GM04504 (cell line): ENCODE measurements around the gene CASK.
A peak's percentile ranks its signal among the peaks of the same experiment; 100 is the strongest.
"Not testable (repeated sequence)": the region's sequence is repeated elsewhere in the genome, so short reads cannot be mapped to it uniquely, and the experiment has no call there.

Source experiments
- DNase-seq: peaks from one replicate; pipeline ENCODE4 v3.0.0-alpha.2; 2012; ENCODE audit warnings: low read depth

The CASK gene

GRCh38 chrX:41730081-41730480 lies 193.3 kb downstream of the CASK start:
- no peak for DNase-seq

GRCh38 chrX:41728125-41728524 lies 195.2 kb downstream of the CASK start:
- DNase-seq = no peak

- no peak for DNase-seq
These were observed 199.5 kb downstream of the CASK start, which contains the start of gene GPR82 for GRCh38 chrX:41723826-41724225. GPR82 (plus strand) TSS chrX:41724181; CDS start chrX:41727027, 2,846 bp downstream.

GRCh38 chrX:41722816-41723618 lies 200.3 kb downstream of the CASK start:
- DNase-seq = peak; percentile 3

GRCh38 chrX:41722214-41722613 lies 201.1 kb downstream of the CASK start:
- no peak for DNase-seq

- no peak for DNase-seq
These were observed 201.8 kb downstream of the CASK start for GRCh38 chrX:41721590-41721989.

GRCh38 chrX:41720125-41720779 lies 203.1 kb downstream of the CASK start:
- DNase-seq = no peak

- not testable (repeated sequence) for DNase-seq
These were observed 203.7 kb downstream of the CASK start for GRCh38 chrX:41719610-41720009.

GRCh38 chrX:41718481-41719235 lies 204.7 kb downstream of the CASK start:
- no peak for DNase-seq

- DNase-seq = no peak
These were observed 206.4 kb downstream of the CASK start for GRCh38 chrX:41716767-41717473.

- no peak for DNase-seq
These were observed 207.1 kb downstream of the CASK start for GRCh38 chrX:41716222-41716621.

- DNase-seq = no peak
These were observed 212.2 kb downstream of the CASK start for GRCh38 chrX:41711021-41711667.

GRCh38 chrX:41708486-41708885 lies 214.9 kb downstream of the CASK start:
- no peak for DNase-seq

GRCh38 chrX:41707218-41707617 lies 216.1 kb downstream of the CASK start:
- no peak for DNase-seq

- DNase-seq = no peak
These were observed 217.5 kb downstream of the CASK start for GRCh38 chrX:41705680-41706374.

GRCh38 chrX:41705042-41705441 lies 218.3 kb downstream of the CASK start:
- DNase-seq = no peak

- DNase-seq = no peak
These were observed 219.8 kb downstream of the CASK start for GRCh38 chrX:41703574-41704029.

- no peak for DNase-seq
These were observed 227.9 kb downstream of the CASK start for GRCh38 chrX:41695426-41695825.

- DNase-seq = no peak
These were observed 230.3 kb downstream of the CASK start for GRCh38 chrX:41693024-41693423.

GRCh38 chrX:41692162-41692749 lies 231.1 kb downstream of the CASK start:
- peak; percentile 24 for DNase-seq
